ENCODE measurements around the gene TPP1. TPM values are rescaled to one million over a fixed set of nuclear protein-coding genes. Genes with fewer than 3 reads are reported as not detected.

The TPP1 gene
- total and polyA plus RNA-seq, 2 of the 13 experiments (the other 11 are each of a cell fraction or from before 2014, with no cell fraction given): 13.9 to 74.6 TPM

GRCh38 chr11:6619004-6619745 is at the start of gene TPP1 (continued):
- no peak for TF ChIP-seq ZNF414 (CRISPR knock-in tag; IDR thresholded peaks at IDR 0.05)
- TF ChIP-seq ZNF644 (CRISPR knock-in tag; IDR thresholded peaks at IDR 0.05; ENCODE audit: low read depth): no peak
- TF ChIP-seq ZNF772 (CRISPR knock-in tag; IDR thresholded peaks at IDR 0.05): 0 out of 2 replicates have a peak, but pooled peaks have one; percentile 64
- TF ChIP-seq ZNF260 (CRISPR knock-in tag; IDR thresholded peaks at IDR 0.05; ENCODE audit: borderline replicate concordance, low read depth): no peak
- TF ChIP-seq CAMTA2 (CRISPR knock-in tag; IDR thresholded peaks at IDR 0.05; ENCODE audit: borderline replicate concordance): no peak
- TF ChIP-seq ZFP1 (CRISPR knock-in tag; IDR thresholded peaks at IDR 0.05): 0 out of 2 replicates have a peak, but pooled peaks have one; percentile 39
- TF ChIP-seq, protein P1, sequence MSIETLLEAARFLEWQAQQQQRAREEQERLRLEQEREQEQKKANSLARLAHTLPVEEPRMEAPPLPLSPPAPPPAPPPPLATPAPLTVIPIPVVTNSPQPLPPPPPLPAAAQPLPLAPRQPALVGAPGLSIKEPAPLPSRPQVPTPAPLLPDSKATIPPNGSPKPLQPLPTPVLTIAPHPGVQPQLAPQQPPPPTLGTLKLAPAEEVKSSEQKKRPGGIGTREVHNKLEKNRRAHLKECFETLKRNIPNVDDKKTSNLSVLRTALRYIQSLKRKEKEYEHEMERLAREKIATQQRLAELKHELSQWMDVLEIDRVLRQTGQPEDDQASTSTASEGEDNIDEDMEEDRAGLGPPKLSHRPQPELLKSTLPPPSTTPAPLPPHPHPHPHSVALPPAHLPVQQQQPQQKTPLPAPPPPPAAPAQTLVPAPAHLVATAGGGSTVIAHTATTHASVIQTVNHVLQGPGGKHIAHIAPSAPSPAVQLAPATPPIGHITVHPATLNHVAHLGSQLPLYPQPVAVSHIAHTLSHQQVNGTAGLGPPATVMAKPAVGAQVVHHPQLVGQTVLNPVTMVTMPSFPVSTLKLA (IDR thresholded peaks at IDR 0.05): peak; percentile 74
- TF ChIP-seq ZFP41 (CRISPR knock-in tag; IDR thresholded peaks at IDR 0.05; ENCODE audit: borderline replicate concordance): no peak
- no peak for TF ChIP-seq ZNF775 (CRISPR knock-in tag; IDR thresholded peaks at IDR 0.05; ENCODE audit: borderline replicate concordance)
- no peak for TF ChIP-seq MBNL3 (CRISPR knock-in tag; conservative IDR thresholded peaks at IDR 0.05)
- TF ChIP-seq ZNF678 (CRISPR knock-in tag; IDR thresholded peaks at IDR 0.05): no peak
- no peak for TF ChIP-seq ZBTB10 (CRISPR knock-in tag; IDR thresholded peaks at IDR 0.05; ENCODE audit: borderline replicate concordance)
- no peak for TF ChIP-seq ZNF142 (CRISPR knock-in tag; IDR thresholded peaks at IDR 0.05)
- TF ChIP-seq, protein P2, sequence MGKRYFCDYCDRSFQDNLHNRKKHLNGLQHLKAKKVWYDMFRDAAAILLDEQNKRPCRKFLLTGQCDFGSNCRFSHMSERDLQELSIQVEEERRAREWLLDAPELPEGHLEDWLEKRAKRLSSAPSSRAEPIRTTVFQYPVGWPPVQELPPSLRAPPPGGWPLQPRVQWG (CRISPR knock-in tag; IDR thresholded peaks at IDR 0.05; ENCODE audit: borderline replicate concordance, low read depth): no peak
- no peak for TF ChIP-seq LCORL (IDR thresholded peaks at IDR 0.05)
- TF ChIP-seq LCORL (CRISPR knock-in tag; IDR thresholded peaks at IDR 0.05): no peak
- peak; percentile 68; the same call in 1 of the 2 replicates for TF ChIP-seq HNRNPL (IDR thresholded peaks at IDR 0.05; ENCODE audit: low read depth, low read length)

Data from HepG2 (cell line).